NCI-H2227 (cell line): ENCODE data around the gene ANXA7.
"Not testable (repeated sequence)": the region's sequence is repeated elsewhere in the genome, so short reads cannot be mapped to it uniquely, and the experiment has no call there.

Experiments used
- DNase-seq: peaks from one replicate; lab custom pipeline; 2025; ENCODE audit not compliant: unreplicated experiment; lab: John Stamatoyannopoulos, UW

ANXA7 gene

DNA sequence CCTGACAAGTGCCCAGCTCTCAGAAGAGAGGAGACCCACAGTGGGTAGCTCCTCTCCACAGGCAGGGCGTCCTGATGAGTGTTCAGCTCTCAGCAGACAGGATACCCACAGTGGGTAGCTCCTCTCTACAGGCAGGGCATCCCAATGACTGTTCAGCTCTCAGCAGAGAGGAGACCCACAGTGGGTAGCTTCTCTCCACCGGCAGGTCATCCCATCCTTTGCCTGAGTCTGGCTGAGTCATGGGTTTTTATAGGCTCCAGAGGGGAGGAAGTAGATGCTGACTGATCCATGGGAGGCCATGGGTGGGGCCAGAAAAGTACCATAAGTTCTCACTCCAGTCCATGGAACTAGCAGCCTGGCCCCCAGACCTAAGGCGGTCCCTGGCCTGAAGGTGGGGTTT, 73.7 kb downstream of the ANXA7 start:
- no peak for DNase-seq

DNA sequence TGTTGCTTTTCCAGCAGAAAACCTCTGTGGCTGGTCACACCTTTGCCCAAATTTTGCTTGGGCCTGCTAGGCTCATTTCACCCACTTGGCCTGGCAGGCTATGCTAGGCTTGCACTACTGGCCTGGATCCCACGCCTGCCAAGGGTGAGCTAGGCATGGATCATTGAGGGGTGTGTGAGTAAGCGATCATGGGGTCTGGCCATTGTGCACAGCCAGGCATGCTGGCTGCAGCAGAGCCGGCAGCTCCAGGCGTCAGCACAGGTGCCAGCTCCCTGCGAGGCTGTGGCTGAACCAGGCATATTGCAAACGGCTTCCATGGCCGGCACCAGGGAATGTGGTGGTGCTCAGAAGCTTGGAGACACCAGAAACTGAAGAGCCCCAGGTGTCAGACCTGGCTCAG, 74.4 kb downstream of the ANXA7 start:
- no peak for DNase-seq

DNA sequence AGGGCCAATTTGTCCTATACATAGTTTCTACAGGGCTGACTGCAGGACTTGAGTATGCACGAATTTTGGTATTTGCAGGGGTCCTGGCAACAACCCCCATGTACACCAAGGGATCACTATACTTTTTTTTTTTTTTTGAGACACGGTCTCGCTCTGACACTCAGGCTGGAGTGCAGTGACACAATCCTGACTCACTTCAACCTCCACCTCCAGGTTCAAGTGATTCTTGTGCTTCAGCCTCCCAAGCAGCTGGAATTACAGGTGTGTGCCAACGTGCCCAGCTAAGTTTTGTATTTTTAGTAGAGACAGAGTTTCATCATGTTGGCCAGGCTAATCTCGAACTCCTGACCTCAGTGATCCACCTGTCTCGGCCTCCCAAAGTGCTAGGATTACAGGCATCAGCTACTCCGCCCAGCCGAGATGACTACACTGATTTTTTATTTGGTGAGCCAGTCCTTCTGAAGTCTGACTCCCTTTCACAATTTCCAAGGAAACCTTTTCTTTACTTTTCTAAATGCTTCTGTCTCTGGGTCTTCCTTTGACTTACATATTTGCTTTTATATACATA, 75.0 kb downstream of the ANXA7 start:
- DNase-seq: no peak

DNA sequence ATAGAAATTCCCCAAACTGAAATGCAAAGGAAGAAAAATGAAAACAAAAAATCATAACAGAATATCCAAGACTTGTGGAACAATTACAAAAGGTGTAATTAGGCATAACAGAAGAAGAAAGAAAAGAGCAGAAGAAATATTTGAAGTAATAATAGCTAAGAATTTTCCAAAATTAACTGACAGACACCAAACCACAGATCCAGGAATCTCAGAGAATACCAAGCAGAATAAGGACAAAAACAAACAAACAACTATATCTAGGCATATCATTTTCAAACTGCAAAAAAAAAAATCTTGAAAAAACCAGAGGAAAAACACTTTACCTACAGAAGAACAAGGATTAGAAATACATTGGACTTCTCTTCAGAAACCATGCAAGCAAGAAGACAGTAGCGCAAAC, 80.7 kb downstream of the ANXA7 start:
- DNase-seq: no peak

DNA sequence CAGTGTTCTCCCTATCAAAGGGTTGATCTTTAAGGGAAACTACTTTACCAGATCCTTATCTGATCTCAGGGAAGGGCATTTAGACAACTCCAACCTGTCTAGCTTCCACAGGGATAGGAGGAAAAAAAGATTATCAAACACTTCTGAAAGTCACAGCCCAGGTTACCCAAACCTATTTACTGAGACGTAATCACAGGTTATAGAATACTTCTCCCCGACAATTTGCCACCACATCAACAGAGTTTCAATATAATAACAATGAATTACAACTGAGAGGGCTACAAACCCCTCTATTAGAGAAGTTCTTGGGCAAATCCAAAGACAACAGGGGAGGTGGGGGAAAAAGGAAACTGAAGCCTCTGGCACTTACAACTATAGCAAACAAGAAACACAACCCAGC, 81.5 kb downstream of the ANXA7 start:
- peak; percentile 43 for DNase-seq

DNA sequence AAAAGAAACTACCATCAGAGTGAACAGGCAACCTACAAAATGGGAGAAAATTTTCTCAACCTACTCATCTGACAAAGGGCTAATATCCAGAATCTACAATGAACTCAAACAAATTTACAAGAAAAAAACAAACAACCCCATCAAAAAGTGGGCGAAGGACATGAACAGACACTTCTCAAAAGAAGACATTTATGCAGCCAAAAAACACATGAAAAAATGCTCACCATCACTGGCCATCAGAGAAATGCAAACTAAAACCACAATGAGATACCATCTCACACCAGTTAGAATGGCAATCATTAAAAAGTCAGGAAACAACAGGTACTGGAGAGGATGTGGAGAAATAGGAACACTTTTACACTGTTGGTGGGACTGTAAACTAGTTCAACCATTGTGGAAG, 85.3 kb downstream of the ANXA7 start:
- not testable (repeated sequence) for DNase-seq

DNA sequence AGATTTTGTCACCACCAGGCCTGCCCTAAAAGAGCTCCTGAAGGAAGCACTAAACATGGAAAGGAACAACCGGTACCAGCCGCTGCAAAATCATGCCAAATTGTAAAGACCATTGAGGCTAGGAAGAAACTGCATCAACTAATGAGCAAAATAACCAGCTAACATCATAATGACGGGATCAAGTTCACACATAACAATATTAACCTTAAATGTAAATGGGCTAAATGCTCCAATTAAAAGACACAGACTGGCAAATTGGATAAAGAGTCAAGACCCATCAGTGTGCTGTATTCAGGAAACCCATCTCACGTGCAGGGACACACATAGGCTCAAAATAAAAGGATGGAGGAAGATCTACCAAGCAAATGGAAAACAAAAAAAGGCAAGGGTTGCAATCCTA, 88.6 kb downstream of the ANXA7 start:
- not testable (repeated sequence) for DNase-seq
